Stimulated activated CD8-positive, alpha-beta memory T cell treated with anti-CD3 and anti-CD28 coated beads, Interleukin-12 subunit alpha, Interleukin-12 subunit beta, amount 100 ng/mL, for 1 hour (primary cell): ENCODE data around the gene ERVK3-1.

ENCODE experiments used
- DNase-seq: peaks from one replicate; pipeline ENCODE4 v3.0.0-alpha.2; 2020; ENCODE audit warnings: low read depth

Gene ERVK3-1

DNA sequence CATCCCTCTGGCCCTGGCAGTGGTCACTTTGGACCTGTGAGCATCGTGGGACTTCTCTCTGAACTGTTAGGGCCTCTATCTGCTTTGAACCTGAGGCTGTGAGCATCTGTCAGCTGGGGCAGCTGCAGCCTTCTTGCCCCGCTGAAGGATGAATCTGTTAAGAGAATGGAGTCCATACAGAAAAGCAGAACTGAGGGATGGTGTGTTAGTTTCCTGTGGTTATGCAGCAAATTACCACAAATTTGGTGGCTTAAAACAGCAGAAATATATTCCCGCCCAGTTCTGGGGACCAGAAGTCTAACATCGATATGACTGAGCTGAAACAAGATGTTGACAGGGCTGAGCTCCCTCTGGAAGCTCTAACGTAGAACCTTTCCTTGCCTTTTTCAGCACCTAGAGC lies 59.0 kb downstream of the ERVK3-1 start:
- DNase-seq, result no peak
